Activated CD8-positive, alpha-beta T cell treated with anti-CD3 and anti-CD28 coated beads for 36 hours (primary cell): ENCODE results near the gene TIMM44. TPM values are rescaled to one million over a fixed set of nuclear protein-coding genes. Genes with fewer than 3 reads are reported as not detected.

Source experiments
- ATAC-seq: fragments of 200-7000 bp; cut with Tn5 transposase; one replicate; pipeline ENCODE4 v1.10.0; 2021; ENCODE audit warnings: mild to moderate bottlenecking, moderate library complexity
- CTCF ChIA-PET: fragments of 350-600 bp; sonication (Branson Sonifier 250); formaldehyde crosslinking; loops from one replicate; lab custom pipeline; 2021; ENCODE audit warnings: antibody characterized with exemption; lab: Charles Lee
- POLR2A ChIA-PET: fragments of 350-600 bp; sonication (Branson Sonifier 250); formaldehyde crosslinking; loops from one replicate; lab custom pipeline; 2021; ENCODE audit warnings: antibody characterized with exemption; lab: Charles Lee
- DNase-seq: peaks from one replicate; pipeline ENCODE4 v3.0.0-alpha.2; 2020
- H3K27ac Mint-ChIP-seq: one replicate; pipeline ENCODE4 v1.8.0; 2021; ENCODE audit warnings: mild to moderate bottlenecking, mixed read lengths
- H3K27me3 Mint-ChIP-seq: one replicate; pipeline ENCODE4 v1.8.0; 2021; ENCODE audit warnings: mixed read lengths
- H3K36me3 Mint-ChIP-seq: one replicate; pipeline ENCODE4 v1.8.0; 2021; ENCODE audit warnings: low read depth, mixed read lengths
- H3K4me1 Mint-ChIP-seq: one replicate; pipeline ENCODE4 v1.8.0; 2021; ENCODE audit warnings: low read depth, mixed read lengths
- H3K4me3 Mint-ChIP-seq: one replicate; pipeline ENCODE4 v1.8.0; 2021; ENCODE audit warnings: mild to moderate bottlenecking, moderate library complexity, mixed read lengths
- H3K9me3 Mint-ChIP-seq: one replicate; pipeline ENCODE4 v1.8.0; 2021; ENCODE audit warnings: mixed read lengths
- CTCF ChIP-seq: fragments of 200-600 bp; IDR thresholded peaks from one replicate; pipeline ENCODE4 v1.8.0; 2022; ENCODE audit warnings: antibody characterized with exemption, mild to moderate bottlenecking
- intact Hi-C: fragments of 100-400 bp; cut with micrococcal nuclease; formaldehyde crosslinking; loops from one replicate; pipeline ENCODE4 v1.10.0; 2022
- total RNA-seq, 2 experiments: library from RNA; stranded (reverse); gene quantifications; one replicate each; pipeline ENCODE4 v1.2.3, GENCODE V29; 2021

Gene TIMM44
- total RNA-seq, 2 experiments from 2014 or later: 92.3 to 95.5 TPM

DNA sequence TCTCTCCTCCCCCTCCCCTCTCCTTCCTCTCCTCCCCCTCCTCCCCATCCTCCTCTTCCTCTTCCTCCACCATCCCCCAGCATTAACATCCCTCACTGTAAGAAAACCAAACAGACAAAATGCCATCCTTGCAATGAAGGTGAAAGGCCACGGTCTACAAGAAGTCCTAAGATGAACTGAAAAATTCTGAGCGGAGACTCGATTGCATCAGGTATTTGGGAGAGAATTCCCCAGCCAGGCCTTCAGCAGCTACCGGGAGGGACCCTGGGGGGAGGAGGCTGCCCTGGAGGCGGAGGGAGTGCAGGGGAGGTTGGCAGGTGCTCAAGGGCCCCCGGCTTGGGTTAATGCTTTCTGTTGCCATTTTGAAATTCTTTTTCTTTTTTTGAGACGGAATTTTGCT is 10.1 kb upstream of the TIMM44 start:
- Mint-ChIP-seq H3K36me3 (no peaks in the 10 kb centered on the region), H3K4me1 (no peaks in the 10 kb centered on the region)
- ATAC-seq: no peak

DNA sequence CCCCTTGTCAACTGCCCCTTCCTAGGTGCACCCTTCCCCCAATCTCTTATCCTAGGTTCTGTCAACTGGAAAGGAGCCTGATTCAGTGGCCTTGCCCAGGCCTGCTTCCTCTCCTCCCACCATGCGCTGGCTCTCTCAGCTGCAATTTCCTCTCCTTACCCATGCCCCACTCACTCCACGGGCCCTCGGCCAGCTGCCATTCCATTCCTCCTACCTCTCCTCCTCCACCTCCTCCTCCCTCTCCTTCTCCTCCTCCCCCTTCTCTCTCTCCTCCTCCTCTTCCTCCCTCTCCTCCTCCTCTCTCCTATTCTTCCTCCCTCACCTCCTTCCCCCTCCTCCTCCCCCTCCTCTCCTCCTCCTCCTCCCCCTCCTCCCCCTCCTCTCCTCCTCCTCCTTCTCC is 9.6 kb upstream of the TIMM44 start:
- Mint-ChIP-seq H3K36me3 (no peaks in the 10 kb centered on the region), H3K9me3 (no peaks in the 10 kb centered on the region), H3K4me1 (peaks cover under 1% of the 10 kb centered on the region), H3K4me3 (no peak overlapping the region), H3K27ac (no peak overlapping the region), H3K27me3 (no peaks in the 10 kb centered on the region)
- TF ChIP-seq CTCF: no peak
- no peak for DNase-seq
- POLR2A ChIA-PET: interaction anchor here (0.9 to 1.0 kb wide), 2 partner anchors 9 to 606 kb away, joined by 3 to 4 read pairs; no protein-coding TSS in a partner anchor
- no peak for ATAC-seq
- CTCF ChIA-PET: interaction anchor here (2.2 kb wide), 1 partner anchor 8 kb away, joined by 9 read pairs; no protein-coding TSS in a partner anchor
- intact Hi-C loops: no loop called here

More for the DNA sequence above, 10.1 kb upstream of the TIMM44 start:
- Mint-ChIP-seq H3K27me3 (no peaks in the 10 kb centered on the region), H3K9me3 (no peaks in the 10 kb centered on the region), H3K4me3 (no peak overlapping the region), H3K27ac (no peak overlapping the region)
- TF ChIP-seq CTCF: no peak
- intact Hi-C loops: no loop called here
- ChIA-PET CTCF (interaction anchor here (2.2 kb wide), 1 partner anchor 9 kb away, joined by 9 read pairs; no protein-coding TSS in a partner anchor), POLR2A (interaction anchor here (0.7 to 1.0 kb wide), 3 partner anchors 8 to 605 kb away, joined by 3 to 4 read pairs (median 3); no protein-coding TSS in a partner anchor)
- DNase-seq: no peak

DNA sequence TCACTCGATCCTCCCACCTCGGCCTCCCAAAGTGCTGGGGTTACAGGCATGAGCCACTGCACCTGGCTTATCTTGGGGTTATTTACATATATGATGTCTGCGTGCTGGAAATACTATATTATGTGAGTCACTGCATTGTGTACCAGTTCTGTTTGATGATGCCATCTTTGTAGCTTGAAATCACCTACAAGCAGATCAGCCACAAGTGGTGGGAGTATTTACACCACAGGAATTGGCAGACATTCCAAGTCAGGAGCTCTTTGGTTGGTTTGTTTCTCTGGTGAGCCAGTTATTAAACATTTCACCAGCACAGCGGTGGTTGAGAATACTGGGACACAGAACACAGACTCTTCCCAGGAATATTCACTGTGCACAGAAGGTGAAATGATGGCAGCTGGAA is 4.5 kb upstream of the TIMM44 start:
- ChIA-PET CTCF (interaction anchor here (1.0 to 1.7 kb wide), 3 partner anchors 23 to 121 kb away, joined by 3 to 4 read pairs (median 4); no protein-coding TSS in a partner anchor), POLR2A (no interaction called here)
- Mint-ChIP-seq H3K4me1 (peaks cover 22% of the 10 kb centered on the region), H3K4me3 (no peak overlapping the region), H3K27me3 (no peaks in the 10 kb centered on the region), H3K9me3 (no peaks in the 10 kb centered on the region), H3K27ac (no peak overlapping the region), H3K36me3 (no peaks in the 10 kb centered on the region)
- intact Hi-C loops: loop anchor here (10.0 kb wide), 2 partner anchors 57 to 297 kb away; partner anchors contain the start of gene ELAVL1
- no peak for ATAC-seq
- DNase-seq: no peak
- no peak for TF ChIP-seq CTCF

GRCh38 chr19:7944177-7944761 is 803 bp upstream of the TIMM44 start:
- ATAC-seq: peak; percentile 48
- no peaks in the 10 kb centered on the region for H3K27me3 Mint-ChIP-seq
- intact Hi-C loops: loop anchor here (10.0 kb wide), 2 partner anchors 61 to 301 kb away; partner anchors contain the start of gene ELAVL1
- CTCF ChIA-PET: interaction anchor here (0.8 to 3.3 kb wide), 27 partner anchors 9 to 311 kb away, joined by 3 to 31 read pairs (median 5); partner anchors contain the start of genes ELAVL1 and SNAPC2
- peak overlapping the region; percentile 97 for H3K4me3 Mint-ChIP-seq
- peak; percentile 92 for TF ChIP-seq CTCF
- peak; percentile 96 for DNase-seq
- H3K27ac Mint-ChIP-seq: peak overlapping the region; percentile 98
- peaks cover 44% of the 10 kb centered on the region for H3K4me1 Mint-ChIP-seq
- POLR2A ChIA-PET: interaction anchor here (0.6 to 6.7 kb wide), 18 partner anchors 9 to 543 kb away, joined by 3 to 81 read pairs (median 4); partner anchors contain the start of genes CTXN1, ELAVL1 and SNAPC2
- no peaks in the 10 kb centered on the region for H3K9me3 Mint-ChIP-seq
- peaks cover 16% of the 10 kb centered on the region for H3K36me3 Mint-ChIP-seq
